Common myeloid progenitor, CD34-positive (primary cell): Measurements from ENCODE around the gene LRRC8C.
A peak's percentile ranks its signal among the peaks of the same experiment; 100 is the strongest.
"Not testable (repeated sequence)": the region's sequence is repeated elsewhere in the genome, so short reads cannot be mapped to it uniquely, and the experiment has no call there.

Experiments
- CTCF ChIA-PET: fragments of 350-600 bp; sonication (Branson Sonifier 250); formaldehyde crosslinking; loops from one replicate; lab custom pipeline; 2021; ENCODE audit warnings: antibody characterized with exemption; lab: Charles Lee
- POLR2A ChIA-PET: fragments of 350-600 bp; sonication (Branson Sonifier 250); formaldehyde crosslinking; loops from one replicate; lab custom pipeline; 2021; ENCODE audit warnings: antibody characterized with exemption; lab: Charles Lee
- DNase-seq, 3 donors: peaks; one replicate each; pipeline versions ENCODE4 v3.0.0 to v3.0.0-alpha.2; 2013
- H3K27ac ChIP-seq, 2 experiments: 1 replicate in 1 of 2; 2 replicates in 1 of 2; pipeline ENCODE4 v1.7.0; 2013; ENCODE audit warnings: inconsistent platforms in 2 of 2, low read length in 2 of 2, mild to moderate bottlenecking in 2 of 2, low read depth in 1 of 2, moderate library complexity in 1 of 2; ENCODE audit not compliant: severe bottlenecking in 2 of 2, insufficient read depth in 1 of 2, poor library complexity in 1 of 2
- H3K27me3 ChIP-seq, 5 experiments: replicated peaks in 2 of 5; 1 replicate in 3 of 5; 2 replicates in 2 of 5; pipeline versions ENCODE4 v1.6.1 to v1.7.0; 2013; ENCODE audit warnings: low read length in 4 of 5, mild to moderate bottlenecking in 2 of 5, moderate library complexity in 2 of 5, inconsistent platforms in 1 of 5; ENCODE audit not compliant: insufficient read depth in 5 of 5, control insufficient read depth in 4 of 5
- H3K36me3 ChIP-seq, 4 experiments: 1 replicate in 2 of 4; 2 replicates in 2 of 4; pipeline versions ENCODE4 v1.6.1 to v1.7.0; 2013; ENCODE audit warnings: low read length in 3 of 4, control low read depth in 1 of 4, mild to moderate bottlenecking in 1 of 4; ENCODE audit not compliant: control insufficient read depth in 4 of 4, insufficient read depth in 4 of 4
- H3K4me1 ChIP-seq, 4 experiments: 1 replicate in 3 of 4; 2 replicates in 1 of 4; pipeline versions ENCODE4 v1.6.1 to v1.7.1; 2013; ENCODE audit warnings: low read length in 3 of 4, mild to moderate bottlenecking in 3 of 4, control low read depth in 1 of 4, inconsistent platforms in 1 of 4, moderate library complexity in 1 of 4; ENCODE audit not compliant: control insufficient read depth in 4 of 4, insufficient read depth in 4 of 4; ENCODE audit errors: control extremely low read depth in 1 of 4
- H3K4me3 ChIP-seq, 7 experiments: 1 replicate in 4 of 7; 2 replicates in 3 of 7; pipeline versions ENCODE4 v1.5.1 to v1.7.0; 2013; ENCODE audit warnings: mild to moderate bottlenecking in 7 of 7, low read length in 6 of 7, moderate library complexity in 6 of 7, inconsistent platforms in 2 of 7, low read depth in 2 of 7, control low read depth in 1 of 7; ENCODE audit not compliant: insufficient read depth in 4 of 7, control insufficient read depth in 1 of 7; ENCODE audit errors: extremely low read depth in 1 of 7
- H3K9me3 ChIP-seq, 5 experiments: 1 replicate in 4 of 5; 2 replicates in 1 of 5; pipeline versions ENCODE4 v1.6.1 to v1.7.1; 2013; ENCODE audit warnings: low read length in 4 of 5, mild to moderate bottlenecking in 2 of 5, inconsistent platforms in 1 of 5, low read depth in 1 of 5, moderate library complexity in 1 of 5; ENCODE audit not compliant: control insufficient read depth in 4 of 5, insufficient read depth in 2 of 5; ENCODE audit errors: control extremely low read depth in 1 of 5
- WGBS: methylation state at CpG from one replicate; pipeline ENCODE4 v1.1.5; 2013; ENCODE audit not compliant: insufficient coverage; 5-methylcytosine and 5-hydroxymethylcytosine counted together

LRRC8C gene

DNA sequence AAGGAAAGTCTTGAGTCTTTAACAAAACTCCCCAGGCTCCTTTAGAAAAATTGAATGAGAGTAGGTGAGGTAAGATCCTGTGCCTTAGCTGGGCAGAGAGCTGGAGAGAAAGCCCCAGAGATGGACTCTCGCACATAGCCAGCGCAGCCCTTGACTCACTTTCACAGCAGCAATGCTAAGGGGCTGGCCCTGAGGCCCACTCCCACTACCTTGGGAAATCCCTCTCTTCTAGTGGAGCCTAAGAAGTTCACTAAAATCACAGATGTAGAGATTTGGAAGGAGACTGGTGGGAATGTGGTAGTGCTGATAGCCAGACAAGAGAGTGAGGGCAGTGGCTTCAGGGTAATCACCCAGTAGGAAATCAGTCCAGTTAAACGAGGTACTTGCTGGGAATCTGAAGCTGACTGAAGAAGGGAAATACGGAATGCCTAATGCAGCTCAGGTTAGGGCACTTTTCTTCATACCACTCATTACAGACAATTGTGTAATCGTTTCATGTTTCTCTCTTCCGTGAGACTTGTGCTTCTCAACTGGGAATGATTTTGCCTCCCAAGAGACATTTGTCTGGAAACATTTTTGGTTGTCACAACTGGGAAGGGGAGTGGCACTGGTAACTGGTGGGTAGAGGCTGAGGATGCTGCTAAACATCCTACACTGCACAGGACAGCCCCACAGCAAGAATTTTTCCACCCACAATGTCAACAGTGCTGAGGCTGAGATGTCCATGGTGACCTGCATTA lies 42.4 kb upstream of the LRRC8C start:
- no peak for DNase-seq
- no peak overlapping the region for H3K4me3 ChIP-seq
- H3K9me3 ChIP-seq = no peaks in the 10 kb centered on the region
- H3K27me3 ChIP-seq = no peaks in the 10 kb centered on the region
- H3K27ac ChIP-seq = no peak overlapping the region
- peaks cover 6 to 22% (median 18%) of the 10 kb centered on the region in 4 experiments for H3K36me3 ChIP-seq
- H3K4me1 ChIP-seq = peaks cover 0 to 8% (median 2%) of the 10 kb centered on the region in 4 experiments
- ChIA-PET CTCF (interaction anchor here (1.0 to 2.6 kb wide), 6 partner anchors 9 to 105 kb away, joined by 3 to 14 read pairs (median 4); no protein-coding TSS in a partner anchor), POLR2A (interaction anchor here (0.6 kb wide), 1 partner anchor 202 kb away, joined by 3 read pairs; no protein-coding TSS in a partner anchor)
- 89% methylated on average over 4 of the region's 6 CpGs for WGBS

DNA sequence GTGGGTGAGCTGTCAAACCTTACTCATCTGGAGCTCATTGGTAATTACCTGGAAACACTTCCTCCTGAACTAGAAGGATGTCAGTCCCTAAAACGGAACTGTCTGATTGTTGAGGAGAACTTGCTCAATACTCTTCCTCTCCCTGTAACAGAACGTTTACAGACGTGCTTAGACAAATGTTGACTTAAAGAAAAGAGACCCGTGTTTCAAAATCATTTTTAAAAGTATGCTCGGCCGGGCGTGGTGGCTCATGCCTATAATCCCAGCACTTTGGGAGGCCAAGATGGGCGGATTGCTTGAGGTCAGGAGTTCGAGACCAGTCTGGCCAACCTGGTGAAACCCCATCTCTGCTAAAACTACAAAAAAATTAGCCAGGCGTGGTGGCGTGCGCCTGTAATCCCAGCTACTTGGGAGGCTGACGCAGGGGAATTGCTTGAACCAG lies 40.0 kb upstream of the LRRC8C start:
- H3K9me3 ChIP-seq, H3K4me3 ChIP-seq, H3K4me1 ChIP-seq, H3K27me3 ChIP-seq, POLR2A ChIA-PET, H3K27ac ChIP-seq, DNase-seq: not testable (repeated sequence)
- CTCF ChIA-PET = interaction anchor here (1.7 to 1.9 kb wide), 2 partner anchors 30 to 74 kb away, joined by 4 to 8 read pairs; no protein-coding TSS in a partner anchor
- H3K36me3 ChIP-seq = peaks cover 6 to 20% (median 9%) of the 10 kb centered on the region in 4 experiments
- WGBS = 87% methylated on average over 13 of the region's 13 CpGs

DNA sequence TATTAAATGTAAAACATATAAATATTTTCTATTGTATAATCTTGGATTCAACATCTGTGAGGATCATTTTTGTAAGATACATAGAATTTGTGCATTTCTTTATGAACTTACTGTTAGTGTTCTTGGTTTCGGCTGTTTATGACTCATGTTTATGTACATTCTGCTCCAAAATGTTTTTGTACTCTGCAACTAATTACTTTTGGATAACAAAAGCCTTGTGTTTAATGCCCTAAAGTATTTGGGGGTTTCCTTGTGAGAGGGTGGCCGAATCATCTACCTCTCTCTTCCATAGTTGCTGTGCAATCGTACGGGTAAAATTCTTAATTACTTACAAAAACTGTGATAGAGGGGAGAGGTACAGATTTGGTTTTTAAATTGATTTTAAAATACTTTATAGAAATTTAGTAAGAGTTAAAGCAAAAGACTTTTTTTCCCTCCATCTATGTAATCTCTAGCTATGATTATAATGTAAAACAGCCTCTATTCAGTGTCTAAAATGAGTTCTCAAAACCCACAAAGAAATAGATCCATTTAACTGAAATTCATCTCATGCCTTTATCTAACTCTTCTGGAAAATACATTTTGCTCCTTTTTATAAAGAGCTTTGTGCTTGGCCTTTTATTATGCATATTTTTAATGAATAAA lies 38.7 kb upstream of the LRRC8C start:
- H3K4me3 ChIP-seq = no peak overlapping the region
- no peak overlapping the region for H3K27ac ChIP-seq
- H3K27me3 ChIP-seq = no peaks in the 10 kb centered on the region
- WGBS = no CpG with 5 or more reads among the region's 4 CpGs
- no peak for DNase-seq
- H3K4me1 ChIP-seq = peaks cover 0 to 5% (median 2%) of the 10 kb centered on the region in 4 experiments
- POLR2A ChIA-PET = no interaction called here
- no peaks in the 10 kb centered on the region for H3K9me3 ChIP-seq
- CTCF ChIA-PET = interaction anchor here (0.7 to 13.5 kb wide), 7 partner anchors 9 to 170 kb away, joined by 3 to 109 read pairs (median 4); no protein-coding TSS in a partner anchor
- peaks cover 4 to 10% (median 5%) of the 10 kb centered on the region in 4 experiments for H3K36me3 ChIP-seq

DNA sequence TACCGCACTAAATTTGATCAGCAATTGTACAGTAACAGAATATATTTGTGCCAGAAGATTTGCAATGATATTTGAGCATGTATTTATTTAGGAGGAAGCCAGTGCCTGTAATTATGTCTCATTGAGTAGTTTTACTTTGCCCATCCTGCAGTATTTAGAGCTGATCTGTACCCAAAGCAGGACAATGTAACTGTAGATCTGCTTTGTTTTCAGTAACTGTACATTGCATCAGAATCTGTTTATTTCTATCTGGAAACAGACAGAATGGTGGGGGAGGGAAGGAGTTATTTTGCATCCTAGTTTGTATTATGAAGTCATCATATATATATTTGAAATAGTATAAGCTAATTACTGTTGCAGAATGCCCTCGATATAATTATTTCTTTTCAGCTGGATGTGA lies 36.2 kb upstream of the LRRC8C start:
- H3K4me1 ChIP-seq = peaks cover 0 to 4% (median 2%) of the 10 kb centered on the region in 4 experiments
- no peak for DNase-seq
- H3K36me3 ChIP-seq = peaks cover 0 to 4% (median 2%) of the 10 kb centered on the region in 4 experiments
- POLR2A ChIA-PET = no interaction called here
- CTCF ChIA-PET = interaction anchor here (0.9 to 13.5 kb wide), 10 partner anchors 15 to 597 kb away, joined by 3 to 109 read pairs (median 6); partner anchors contain the start of gene LRRC8B
- WGBS = 100% methylated on average over 1 of the region's 2 CpGs
- H3K27me3 ChIP-seq = no peaks in the 10 kb centered on the region
- no peak overlapping the region for H3K4me3 ChIP-seq
- no peak overlapping the region for H3K27ac ChIP-seq
- H3K9me3 ChIP-seq = no peaks in the 10 kb centered on the region

DNA sequence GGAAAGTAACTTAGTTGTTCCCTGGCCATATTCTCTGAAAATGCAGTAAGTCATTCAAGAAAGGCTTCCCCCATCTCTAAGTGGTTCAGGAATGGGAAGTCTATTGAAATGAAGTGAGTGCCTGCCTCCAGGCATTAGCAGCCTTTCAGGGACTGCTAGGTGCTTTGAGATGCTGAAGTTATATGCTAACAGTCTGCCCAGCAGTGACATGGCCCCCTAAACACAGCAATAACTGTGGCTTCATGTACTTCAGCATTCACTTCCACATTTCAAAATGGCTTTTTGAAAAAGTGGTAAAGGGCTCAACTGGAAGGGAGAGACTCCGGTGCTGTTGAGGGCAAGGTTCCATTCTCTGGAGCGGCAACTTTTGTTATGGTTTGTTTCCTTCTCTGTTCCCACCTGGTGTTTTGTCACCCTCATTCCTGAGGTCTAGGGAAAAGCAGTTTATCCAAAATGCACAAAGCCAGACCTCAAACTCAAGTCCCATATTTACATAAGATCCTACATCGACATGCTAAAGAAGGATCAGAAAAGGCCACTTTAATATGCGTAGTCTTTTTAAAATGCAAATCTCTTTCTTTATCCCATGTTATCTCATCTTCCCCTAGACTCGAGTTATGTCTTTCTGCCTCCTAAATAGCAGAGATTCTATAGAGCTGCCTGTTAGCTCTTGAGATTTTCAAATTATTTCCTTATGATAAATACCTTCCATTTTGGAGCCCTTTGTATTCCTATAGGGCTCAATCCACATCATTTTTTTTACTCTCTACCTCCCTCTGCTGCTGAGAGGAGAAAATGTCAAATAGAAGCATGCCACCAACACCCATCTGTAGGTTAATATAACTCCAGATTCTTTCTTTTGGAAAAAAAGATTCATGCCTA lies 34.2 kb upstream of the LRRC8C start:
- H3K4me3 ChIP-seq = no peak overlapping the region
- no peak overlapping the region for H3K27ac ChIP-seq
- H3K4me1 ChIP-seq = peaks cover 0 to 2% (median under 1%) of the 10 kb centered on the region in 4 experiments
- ChIA-PET POLR2A (no interaction called here), CTCF (interaction anchor here (0.8 to 13.5 kb wide), 8 partner anchors 17 to 164 kb away, joined by 3 to 109 read pairs (median 8); partner anchors contain the start of gene LRRC8B)
- H3K36me3 ChIP-seq = peaks cover 0 to 4% (median 1%) of the 10 kb centered on the region in 4 experiments
- peak; percentile 42 to 73 (median 61) for DNase-seq
- H3K27me3 ChIP-seq = no peaks in the 10 kb centered on the region
- no peaks in the 10 kb centered on the region for H3K9me3 ChIP-seq
- 83% methylated on average over 3 of the region's 5 CpGs for WGBS

DNA sequence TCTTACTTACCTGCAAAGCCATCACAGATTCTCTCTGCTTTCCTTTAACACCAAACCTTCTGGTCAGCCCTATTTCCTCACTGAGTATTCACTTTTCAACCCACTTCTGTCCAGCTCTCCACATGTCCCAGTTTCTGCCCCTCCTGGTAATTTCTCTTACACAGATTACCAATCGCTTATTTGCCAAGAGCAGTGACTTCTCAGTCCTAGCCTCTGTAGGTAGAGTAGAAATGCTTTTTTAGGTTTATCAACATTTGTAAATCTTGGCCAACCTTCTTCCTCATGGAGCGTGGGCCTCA lies 33.6 kb upstream of the LRRC8C start:
- CTCF ChIA-PET = interaction anchor here (1.0 to 13.5 kb wide), 7 partner anchors 59 to 164 kb away, joined by 3 to 109 read pairs (median 12); partner anchors contain the start of gene LRRC8B

More for the DNA sequence above, 33.6 kb upstream of the LRRC8C start:
- peaks cover 0 to 4% (median under 1%) of the 10 kb centered on the region in 4 experiments for H3K36me3 ChIP-seq
- no peak for DNase-seq
- H3K9me3 ChIP-seq = no peaks in the 10 kb centered on the region
- H3K4me1 ChIP-seq = peaks cover 0 to 2% (median 0%) of the 10 kb centered on the region in 4 experiments
- no peak overlapping the region for H3K4me3 ChIP-seq
- POLR2A ChIA-PET = no interaction called here
- H3K27ac ChIP-seq = no peak overlapping the region
- no peaks in the 10 kb centered on the region for H3K27me3 ChIP-seq
- no CpG with 5 or more reads among the region's 2 CpGs for WGBS
